GM21825 (cell line): ENCODE measurements around the gene MEGF6.
"Not testable (repeated sequence)": the region's sequence is repeated elsewhere in the genome, so short reads cannot be mapped to it uniquely, and the experiment has no call there.

Source experiments
- ATAC-seq: cut with Tn5 transposase; IDR thresholded peaks from one replicate; pipeline ENCODE4 v1.9.1; 2021; ENCODE audit warnings: mild to moderate bottlenecking, moderate library complexity; ENCODE audit not compliant: unreplicated experiment

The MEGF6 gene

DNA sequence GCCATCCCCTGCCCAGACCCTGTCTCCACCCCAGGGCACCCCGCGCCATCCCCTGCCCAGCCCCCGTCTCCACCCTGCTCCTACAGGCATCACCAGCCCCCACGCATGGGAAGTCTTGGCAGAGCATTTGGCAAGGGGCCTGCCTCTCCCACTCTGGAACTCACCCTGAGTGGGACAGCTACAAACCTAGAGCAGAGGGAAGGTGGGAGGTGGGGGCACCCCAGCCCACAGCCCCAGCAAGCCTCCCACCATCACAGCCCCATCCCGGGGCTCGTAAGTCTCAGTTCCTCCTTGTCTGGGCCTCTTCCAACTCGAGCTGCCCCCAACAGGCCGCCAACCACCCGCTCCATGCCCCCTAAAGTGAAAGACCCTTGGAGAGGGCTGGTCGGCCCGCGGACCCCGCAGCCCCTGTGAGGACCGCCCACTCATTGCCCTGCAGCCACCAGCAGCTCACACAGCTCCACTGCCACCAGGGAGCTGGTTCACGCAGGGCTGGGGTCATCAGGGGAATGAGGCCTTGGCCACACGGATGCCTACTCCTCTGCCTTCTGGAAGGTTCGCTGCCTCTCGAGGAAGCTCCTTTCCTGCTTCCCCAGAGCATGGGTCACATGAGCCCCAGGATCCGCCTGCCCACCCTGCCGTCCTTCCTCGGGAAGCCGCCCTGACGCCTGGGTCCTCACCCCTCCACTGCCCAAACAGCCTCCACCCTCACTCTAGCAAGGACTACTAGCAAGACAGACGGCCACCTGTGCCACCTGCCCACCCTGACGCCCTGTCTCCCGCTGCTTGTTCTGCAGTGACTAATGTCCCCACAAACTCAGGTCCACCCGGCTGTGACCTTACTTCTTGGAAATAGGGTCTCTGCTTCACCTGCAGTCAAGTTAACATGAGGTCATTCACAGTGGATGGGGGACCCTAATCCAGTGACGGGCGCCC is 14.4 kb downstream of the MEGF6 start:
- ATAC-seq: no peak

DNA sequence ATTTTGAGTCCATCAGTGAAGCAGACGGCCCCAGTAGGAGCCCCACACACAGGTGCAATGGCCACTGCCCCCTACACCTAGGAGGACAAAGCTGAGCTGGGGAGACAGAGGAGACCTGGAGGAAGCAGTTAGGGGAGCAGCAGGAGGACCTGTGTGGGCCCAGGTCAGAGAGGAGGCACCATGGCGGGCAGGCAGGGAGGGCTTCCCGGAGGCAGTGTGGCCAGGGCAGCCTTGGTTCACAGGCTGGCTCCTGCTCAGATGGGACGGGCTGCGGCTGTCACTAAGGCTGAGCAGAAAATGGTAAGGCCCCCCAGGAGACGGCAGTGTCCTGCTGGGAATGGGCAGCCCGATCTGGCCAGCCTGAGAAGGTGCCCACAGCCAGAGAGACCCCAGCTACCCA is 15.4 kb downstream of the MEGF6 start:
- ATAC-seq: no peak

DNA sequence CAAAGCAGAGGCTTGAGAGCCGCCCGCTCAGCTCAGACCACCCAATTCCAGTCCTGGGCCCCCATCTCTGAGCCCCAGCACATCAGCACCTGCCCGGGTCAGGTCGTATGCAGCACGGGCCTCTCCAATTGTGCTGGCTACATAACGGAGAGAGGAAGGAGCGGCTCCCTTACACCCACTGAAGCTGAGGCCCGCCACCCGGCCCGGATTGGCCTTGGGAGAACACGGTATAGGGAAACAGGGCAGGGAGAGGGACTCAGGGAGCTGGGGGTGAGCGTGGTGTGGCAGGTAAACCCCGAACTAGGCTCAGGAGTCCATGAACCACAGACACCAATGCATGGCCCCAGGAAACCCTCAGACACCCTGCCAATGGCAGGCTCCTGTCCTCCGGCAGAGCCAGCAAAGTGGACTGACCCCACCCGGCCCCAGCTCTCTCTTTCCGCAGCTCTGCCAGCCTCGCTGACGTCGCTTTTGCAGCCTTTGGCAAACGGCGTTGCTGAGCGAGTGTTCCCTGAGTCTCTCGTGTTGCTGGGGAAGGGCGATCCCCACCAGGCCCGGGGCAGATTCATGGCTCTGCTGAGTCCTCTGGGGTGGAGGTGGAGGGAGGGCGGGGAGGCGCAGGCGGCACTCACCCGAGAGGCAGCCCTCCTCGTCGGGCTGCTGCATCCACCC is 16.5 kb downstream of the MEGF6 start:
- no peak for ATAC-seq

DNA sequence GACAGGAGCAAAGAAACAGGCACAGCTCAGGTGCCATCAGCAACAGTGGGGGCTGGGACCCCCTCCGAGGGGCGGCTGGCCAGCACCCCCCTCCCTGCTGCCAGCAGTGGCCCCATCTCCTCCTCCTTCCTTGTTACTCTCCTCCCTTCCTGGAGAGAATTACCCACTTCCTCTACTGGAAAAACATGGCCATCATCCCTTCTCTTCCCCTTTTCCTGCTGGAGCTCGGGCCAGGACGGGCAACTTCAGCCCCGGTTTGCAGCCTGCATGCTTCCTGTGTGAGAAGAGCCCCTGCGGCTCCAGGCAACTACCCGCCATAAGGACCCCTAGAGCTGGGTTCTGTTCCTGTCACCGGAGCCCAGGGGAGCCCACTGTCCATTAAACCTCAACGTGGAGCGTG is 17.6 kb downstream of the MEGF6 start:
- ATAC-seq: no peak

DNA sequence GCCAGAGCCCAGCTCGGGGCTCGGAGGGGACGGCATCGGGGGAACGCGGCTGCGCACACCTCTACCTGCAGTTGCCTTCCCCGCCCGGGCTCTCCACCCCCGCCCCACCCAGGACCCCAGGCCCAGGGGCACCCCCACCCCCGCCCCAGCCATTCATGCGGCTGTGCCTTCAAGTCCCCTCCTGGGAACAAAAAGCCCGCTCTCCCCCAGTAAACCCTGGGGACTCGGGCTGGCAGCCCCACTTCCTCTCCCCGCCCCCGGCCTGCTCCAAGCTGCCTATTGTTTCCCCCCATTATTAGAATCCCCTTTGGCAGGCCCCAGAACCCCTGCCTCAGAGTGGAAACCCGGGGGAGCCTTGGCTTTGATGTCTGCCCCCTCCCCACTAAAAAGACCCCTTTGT is 18.0 kb downstream of the MEGF6 start:
- no peak for ATAC-seq

DNA sequence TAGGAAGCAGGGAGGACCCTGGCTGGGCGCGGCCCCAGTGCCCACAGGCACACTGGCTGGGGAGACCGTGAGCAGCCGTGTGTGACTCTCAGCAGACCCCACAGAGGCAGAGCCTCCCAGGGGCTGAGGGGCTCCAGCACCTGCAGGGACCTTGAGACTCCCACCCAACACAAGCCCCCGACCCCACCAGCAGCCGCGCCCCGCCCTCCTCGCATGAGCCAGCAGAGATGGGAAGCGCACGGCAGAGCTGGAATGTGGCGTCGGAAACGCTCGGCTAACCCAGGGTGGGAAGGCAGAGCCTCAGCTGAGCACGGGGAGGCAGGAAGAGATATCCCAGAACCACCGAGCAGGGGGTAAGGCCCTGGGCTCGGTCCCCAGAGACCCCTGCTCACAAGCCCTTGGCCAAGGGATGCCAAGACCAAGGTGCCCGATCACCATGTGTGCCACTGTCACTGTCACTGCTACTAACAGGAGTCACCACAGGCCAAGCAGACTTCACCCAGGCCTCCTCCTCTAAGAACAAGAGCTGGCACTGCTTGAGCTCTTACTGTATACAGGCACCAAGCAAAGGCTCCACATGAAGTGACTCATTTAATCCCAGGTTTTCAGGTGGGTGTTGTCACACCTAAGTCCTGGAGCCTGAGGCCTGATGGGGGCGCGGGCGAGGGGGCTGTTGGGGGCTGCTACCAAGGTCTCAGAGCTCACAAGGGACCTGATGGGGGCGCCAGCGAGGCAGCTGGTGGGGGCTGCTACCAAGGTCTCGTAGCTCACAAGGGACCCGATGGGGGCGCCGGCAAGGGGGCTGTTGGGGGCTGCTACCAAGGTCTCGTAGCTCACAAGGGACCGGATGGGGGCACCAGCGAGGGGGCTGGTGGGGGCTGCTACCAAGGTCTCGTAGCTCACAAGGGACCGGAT is 20.1 kb downstream of the MEGF6 start:
- ATAC-seq: no peak

DNA sequence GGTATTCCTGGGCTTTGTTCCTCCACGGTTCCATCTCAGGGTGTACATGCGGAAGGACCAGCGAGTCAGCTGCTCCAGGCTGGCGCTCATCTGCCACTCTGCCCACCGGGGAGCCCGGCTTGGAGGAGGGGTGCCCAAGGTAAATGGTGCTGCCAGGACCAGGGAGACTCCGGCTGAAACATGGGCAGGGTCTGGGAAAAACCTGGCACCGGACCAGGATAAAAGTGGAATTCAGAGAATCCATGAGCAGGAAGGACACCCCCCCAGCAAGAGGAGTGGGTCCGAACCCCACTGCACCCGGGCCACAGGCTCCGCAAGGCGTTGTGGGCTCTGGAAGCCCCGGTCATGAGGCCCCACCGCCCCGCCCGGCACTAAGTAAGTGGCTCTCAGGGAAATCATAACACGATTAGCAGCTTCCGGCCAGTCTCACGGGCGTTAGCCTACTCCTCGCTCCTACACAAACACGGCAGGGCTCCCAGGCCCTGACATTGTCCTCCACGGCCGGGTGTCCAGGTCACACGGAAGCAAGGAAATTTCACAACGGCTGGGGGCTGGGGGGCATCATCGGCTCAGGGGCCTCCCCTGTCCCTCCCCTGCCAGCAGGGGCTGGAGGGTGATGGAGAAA is 21.1 kb downstream of the MEGF6 start:
- ATAC-seq: no peak

DNA sequence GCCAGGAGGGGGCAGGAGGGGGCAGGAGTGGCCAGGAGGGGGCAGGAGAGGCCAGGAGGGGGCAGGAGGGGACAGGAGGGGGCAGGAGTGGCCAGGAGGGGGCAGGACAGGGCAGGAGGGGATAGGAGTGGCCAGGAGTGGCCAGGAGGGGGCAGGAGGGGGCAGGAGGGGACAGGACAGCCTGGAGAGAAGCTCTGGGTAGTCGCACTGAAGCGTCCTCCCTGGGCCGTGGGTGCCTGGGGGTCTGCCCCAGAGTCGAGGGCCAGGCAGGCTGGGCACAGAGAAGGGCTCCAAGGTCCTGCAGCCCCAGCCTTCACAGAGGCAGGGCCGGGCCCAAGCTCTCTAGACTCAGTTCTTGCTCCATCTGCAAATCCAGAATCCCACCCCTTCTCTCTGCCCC is 22.9 kb downstream of the MEGF6 start:
- ATAC-seq: no peak

DNA sequence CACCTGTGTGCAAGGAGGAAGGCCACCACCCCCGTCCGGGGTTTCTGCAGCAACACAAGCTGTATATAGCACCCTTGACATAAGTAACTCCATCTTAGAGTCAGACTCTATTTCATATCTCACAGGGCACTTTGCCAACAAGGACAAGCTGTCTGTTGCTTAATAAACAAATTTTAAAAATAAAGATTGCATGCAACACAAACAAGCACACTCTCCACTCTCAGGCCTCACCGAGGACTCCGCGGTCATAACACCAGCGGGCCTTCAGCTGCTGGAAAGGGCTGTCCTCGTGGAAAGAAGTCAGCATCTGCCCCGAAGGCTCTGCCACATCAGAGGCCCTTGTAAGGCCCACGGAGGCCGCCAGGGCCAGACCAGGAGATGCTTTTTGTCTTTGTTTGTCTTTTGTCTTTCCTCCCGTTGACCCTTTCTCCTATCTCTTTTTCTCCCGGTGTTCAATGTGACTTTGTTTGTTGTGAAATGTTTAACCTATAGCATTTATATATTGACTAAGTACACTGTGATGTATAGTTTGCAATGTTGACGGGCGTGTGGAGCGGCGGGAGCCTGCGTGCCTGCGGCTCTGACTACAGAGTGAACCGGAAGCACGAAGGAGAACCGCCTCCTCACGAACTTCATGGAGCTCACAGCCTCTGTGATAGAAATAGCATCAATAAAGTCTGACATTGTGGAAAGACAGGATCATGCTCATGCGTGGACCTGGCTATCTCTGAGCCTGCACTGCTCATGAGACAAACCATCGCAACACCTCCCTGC is 24.1 kb downstream of the MEGF6 start:
- ATAC-seq: no peak

DNA sequence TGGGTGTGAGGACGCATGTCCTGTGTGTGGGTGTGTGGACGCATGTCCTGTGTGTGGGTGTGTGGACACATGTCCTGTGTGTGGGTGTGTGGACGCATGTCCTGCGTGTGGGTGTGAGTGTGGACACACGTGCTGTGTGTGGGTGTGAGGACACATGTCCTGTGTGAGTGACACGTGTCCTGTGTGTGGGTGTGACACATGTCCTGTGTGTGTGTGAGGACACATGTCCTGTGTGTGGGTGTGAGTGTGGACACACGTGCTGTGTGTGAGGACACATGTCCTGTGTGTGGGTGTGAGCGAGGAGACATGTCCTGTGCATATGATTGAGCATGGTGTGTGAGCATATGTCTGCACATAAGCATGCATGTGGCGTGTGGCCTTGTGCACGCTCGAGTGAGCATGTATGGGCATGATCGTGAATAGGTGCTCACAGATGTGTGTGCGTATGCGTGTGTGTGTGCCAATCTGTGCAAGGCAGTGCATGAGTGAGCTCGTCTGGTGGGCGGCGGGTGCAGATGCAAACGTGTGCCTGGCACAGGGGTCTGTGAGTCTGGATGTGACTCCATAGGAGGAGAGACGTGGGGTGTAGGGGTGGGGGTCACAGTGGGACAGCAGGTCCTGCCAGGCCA is 25.3 kb downstream of the MEGF6 start:
- ATAC-seq: no peak

DNA sequence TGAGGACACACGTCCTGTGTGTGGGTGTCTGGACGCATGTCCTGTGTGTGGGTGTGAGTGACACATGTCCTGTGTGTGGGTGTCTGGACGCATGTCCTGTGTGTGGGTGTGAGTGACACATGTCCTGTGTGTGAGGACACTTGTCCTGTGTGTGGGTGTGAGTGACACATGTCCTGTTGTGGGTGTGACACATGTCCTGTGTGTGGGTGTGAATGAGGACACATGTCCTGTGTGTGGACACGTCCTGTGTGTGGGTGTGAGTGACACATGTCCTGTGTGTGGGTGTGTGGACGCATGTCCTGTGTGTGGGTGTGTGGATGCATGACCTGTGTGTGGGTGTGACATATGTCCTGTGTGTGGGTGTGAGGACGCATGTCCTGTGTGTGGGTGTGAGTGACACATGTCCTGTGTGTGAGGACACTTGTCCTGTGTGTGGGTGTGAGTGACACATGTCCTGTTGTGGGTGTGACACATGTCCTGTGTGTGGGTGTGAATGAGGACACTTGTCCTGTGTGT is 25.9 kb downstream of the MEGF6 start:
- not testable (repeated sequence) for ATAC-seq

DNA sequence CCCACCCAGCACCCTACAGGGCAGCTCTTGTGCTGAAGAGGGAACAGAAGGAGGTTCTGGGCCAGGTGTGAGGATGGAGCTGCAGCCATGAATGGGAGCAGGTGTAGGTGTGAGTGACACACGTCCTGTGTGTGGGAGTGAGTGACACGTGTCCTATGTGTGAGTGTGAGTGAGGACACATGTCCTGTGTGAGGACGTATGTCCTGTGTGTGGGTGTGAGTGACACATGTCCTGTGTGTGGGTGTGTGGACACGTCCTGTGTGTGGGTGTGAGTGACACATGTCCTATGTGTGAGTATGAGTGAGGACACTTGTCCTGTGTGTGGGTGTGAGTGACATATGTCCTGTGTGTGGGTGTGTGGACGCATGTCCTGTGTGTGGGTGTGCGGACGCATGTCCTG is 26.4 kb downstream of the MEGF6 start:
- no peak for ATAC-seq

DNA sequence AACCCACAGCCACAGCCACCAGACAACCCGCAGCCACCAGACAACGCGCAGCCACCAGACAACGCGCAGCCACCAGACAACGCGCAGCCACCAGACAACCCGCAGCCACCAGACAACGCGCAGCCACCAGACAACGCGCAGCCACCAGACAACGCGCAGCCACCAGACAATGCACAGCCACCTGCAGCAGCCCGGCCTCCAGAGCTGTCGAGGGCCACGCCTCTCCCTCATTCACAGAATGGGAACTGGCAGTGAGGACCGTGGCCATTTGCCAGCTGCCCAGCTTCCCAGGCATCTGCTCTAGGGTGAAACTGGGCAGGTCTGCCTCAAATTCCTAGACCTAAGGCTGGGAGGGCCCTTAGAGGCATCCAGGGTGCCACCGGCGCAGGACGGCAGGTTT is 27.6 kb downstream of the MEGF6 start:
- ATAC-seq: not testable (repeated sequence)

DNA sequence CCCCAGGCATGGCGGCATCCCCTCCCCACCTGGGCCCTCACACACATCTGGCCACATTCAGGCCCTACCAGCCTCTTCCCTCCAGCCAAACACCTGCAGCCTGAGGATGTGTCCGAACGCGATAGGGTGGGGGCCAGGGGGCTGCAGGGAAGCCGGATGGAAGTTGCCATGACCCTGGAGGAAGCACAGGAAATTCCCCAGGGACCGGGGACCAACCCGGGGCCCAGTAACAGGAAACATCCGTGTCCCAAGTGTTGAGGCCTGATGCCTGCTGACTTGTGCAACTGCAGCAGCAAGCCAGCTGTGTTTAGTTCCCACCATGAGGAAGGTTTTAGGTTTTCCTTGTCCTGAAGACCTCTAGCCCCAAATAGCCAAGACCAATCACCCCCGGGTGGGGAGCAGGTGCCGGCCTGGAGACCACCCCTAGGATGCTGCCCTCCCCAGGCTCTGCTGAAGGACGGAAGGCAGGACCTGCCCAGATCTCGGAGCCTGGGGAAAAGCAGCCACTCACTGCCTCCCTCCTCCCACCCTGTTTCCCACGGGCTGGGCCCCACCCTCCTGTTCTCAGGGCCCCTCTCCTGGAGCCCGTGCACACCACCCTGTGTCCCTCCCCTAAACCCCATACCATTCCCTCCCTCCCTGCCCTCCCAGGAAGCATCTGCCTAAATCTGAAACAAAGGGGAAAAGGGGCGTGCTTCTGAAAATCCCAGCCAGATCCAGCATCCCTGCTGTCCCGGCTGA is 29.8 kb downstream of the MEGF6 start:
- ATAC-seq: no peak

DNA sequence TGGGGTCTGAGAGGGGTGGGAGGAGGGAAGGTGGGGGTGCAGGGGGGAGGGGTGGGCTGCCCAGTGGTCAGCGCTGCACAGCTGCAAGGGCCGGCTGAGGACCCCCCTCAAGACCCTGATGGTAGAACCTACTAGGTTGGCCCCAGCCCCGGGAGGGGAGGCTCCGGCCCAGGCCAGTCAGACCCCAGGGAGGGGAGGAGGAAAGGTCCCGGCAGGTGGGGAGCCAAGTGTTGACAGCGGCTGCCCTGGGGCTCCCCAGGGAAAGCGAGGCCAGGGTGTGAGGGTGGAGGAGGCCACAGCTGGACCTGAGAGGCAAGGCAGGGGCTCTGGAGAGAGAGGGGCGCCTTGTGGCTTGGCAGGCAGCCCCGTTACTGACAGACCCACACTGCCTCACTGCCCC is 31.1 kb downstream of the MEGF6 start:
- ATAC-seq: no peak

DNA sequence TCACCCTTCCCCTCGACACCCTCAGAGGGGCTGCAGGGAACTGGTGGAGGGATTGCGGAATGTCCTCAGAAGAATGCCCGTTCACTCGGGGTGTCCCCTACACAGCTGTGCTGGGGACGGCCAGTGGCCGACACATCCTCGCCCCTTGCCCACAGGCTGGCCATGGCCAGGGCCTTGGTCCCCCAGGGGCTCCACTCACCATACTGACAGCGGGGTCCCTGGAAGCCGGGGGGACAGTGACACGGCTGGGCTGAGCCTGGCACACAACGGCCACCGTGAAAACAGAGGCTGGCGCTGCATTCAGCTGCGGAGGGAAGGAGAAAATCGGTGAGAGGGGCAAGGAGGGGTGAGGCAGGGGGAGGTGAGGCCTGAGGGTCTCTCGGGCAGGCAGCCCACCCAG is 31.7 kb downstream of the MEGF6 start:
- ATAC-seq: no peak

DNA sequence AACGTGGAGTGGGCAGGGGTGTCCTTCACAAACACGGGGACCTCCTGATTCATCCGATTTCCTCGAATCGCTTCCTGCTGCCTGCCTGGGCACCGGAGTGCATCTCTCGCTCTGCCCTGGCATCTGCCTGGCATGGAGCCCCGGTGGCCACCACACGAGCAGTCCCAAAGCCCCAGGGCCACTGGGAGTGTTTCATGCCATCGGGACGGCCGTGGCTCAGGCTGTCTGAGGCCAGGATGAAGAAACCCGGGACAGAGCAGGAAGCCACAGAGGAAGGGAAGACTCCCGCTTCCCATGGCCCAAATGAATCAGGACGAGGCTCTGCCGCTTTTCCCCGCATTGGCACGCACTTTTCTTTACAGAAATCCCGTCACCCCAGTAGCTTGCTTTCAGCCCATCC is 32.4 kb downstream of the MEGF6 start:
- ATAC-seq: no peak

DNA sequence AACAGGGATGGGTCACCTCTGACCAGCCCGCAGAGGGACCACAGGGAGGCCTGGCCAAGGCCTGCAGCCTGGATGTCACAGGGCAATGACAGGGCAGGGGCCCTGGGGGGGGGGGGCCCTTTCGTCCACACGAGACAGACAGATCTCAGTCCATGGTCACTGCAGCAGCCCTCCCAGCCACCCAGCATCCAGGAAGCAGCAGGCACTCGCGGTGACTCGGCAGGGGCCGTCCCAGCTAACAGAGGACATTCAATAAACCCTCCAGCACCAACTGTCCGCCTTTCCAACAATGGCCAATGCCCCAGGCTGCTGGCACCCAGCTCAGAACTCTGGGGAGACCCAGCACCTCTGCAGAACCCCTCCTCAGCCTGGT is 32.9 kb downstream of the MEGF6 start:
- ATAC-seq: no peak
